Measurements from ENCODE around the gene ATG9B. TPM values are rescaled to one million over a fixed set of nuclear protein-coding genes. Genes with fewer than 3 reads are reported as not detected.

The ATG9B gene
- total and polyA plus RNA-seq, 2 of the 13 experiments (the other 11 are each of a cell fraction or from before 2014, with no cell fraction given), result 0.24 TPM; not detected in 1

DNA sequence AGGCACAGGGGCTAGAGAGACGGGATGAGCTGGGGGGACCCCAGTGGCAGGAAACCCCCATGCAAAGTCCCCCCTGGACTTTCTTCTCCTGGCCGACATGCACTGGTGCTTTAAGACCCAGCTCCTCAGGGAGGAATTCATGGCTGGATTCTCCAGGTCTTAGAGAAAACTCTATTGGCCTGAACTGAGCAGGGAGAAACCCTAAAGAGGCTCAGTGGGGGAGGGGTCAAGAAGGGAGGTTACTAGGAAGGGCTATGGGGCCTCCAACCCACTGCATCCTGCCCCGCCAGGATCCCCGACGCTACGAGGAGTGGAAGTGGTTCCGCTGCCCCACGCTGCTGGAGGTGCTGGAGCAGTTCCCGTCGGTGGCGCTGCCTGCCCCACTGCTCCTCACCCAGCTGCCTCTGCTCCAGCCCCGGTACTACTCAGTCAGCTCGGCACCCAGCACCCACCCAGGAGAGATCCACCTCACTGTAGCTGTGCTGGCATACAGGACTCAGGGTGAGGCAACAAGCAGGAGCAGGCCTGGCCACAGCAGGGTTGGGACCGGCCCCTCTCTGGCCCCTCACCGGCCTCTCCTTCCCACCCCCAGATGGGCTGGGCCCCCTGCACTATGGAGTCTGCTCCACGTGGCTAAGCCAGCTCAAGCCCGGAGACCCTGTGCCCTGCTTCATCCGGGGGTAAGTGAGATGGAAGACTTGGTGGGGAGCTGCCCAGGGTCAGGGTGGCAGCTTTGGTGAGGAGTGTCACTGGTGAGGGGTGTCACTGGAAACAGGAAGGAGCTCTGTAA is 13.8 kb downstream of the ATG9B start (continued):
- TF ChIP-seq AKAP8 (CRISPR knock-in tag; IDR thresholded peaks at IDR 0.05), result no peak
- TF ChIP-seq, protein P1, sequence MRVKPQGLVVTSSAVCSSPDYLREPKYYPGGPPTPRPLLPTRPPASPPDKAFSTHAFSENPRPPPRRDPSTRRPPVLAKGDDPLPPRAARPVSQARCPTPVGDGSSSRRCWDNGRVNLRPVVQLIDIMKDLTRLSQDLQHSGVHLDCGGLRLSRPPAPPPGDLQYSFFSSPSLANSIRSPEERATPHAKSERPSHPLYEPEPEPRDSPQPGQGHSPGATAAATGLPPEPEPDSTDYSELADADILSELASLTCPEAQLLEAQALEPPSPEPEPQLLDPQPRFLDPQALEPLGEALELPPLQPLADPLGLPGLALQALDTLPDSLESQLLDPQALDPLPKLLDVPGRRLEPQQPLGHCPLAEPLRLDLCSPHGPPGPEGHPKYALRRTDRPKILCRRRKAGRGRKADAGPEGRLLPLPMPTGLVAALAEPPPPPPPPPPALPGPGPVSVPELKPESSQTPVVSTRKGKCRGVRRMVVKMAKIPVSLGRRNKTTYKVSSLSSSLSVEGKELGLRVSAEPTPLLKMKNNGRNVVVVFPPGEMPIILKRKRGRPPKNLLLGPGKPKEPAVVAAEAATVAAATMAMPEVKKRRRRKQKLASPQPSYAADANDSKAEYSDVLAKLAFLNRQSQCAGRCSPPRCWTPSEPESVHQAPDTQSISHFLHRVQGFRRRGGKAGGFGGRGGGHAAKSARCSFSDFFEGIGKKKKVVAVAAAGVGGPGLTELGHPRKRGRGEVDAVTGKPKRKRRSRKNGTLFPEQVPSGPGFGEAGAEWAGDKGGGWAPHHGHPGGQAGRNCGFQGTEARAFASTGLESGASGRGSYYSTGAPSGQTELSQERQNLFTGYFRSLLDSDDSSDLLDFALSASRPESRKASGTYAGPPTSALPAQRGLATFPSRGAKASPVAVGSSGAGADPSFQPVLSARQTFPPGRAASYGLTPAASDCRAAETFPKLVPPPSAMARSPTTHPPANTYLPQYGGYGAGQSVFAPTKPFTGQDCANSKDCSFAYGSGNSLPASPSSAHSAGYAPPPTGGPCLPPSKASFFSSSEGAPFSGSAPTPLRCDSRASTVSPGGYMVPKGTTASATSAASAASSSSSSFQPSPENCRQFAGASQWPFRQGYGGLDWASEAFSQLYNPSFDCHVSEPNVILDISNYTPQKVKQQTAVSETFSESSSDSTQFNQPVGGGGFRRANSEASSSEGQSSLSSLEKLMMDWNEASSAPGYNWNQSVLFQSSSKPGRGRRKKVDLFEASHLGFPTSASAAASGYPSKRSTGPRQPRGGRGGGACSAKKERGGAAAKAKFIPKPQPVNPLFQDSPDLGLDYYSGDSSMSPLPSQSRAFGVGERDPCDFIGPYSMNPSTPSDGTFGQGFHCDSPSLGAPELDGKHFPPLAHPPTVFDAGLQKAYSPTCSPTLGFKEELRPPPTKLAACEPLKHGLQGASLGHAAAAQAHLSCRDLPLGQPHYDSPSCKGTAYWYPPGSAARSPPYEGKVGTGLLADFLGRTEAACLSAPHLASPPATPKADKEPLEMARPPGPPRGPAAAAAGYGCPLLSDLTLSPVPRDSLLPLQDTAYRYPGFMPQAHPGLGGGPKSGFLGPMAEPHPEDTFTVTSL (CRISPR knock-in tag; IDR thresholded peaks at IDR 0.05; ENCODE audit: borderline replicate concordance), result no peak
- TF ChIP-seq NONO (IDR thresholded peaks at IDR 0.05), result no peak
- TF ChIP-seq NONO (CRISPR knock-in tag; conservative IDR thresholded peaks at IDR 0.05), result no peak
- TF ChIP-seq CAMTA2 (CRISPR knock-in tag; IDR thresholded peaks at IDR 0.05; ENCODE audit: borderline replicate concordance), result no peak
- no peak for TF ChIP-seq ZFYVE20 (CRISPR knock-in tag; IDR thresholded peaks at IDR 0.05; ENCODE audit: borderline replicate concordance, low read depth)

DNA sequence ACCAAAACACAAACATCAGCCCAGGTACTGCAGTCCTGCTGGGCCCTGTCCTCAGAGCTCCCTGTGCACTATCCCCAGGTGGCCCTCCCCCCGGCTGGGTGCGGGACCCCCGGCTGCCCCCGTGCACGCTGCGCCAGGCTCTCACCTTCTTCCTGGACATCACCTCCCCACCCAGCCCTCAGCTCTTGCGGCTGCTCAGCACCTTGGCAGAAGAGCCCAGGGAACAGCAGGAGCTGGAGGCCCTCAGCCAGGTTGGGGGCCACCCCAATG is 14.3 kb downstream of the ATG9B start:
- in situ Hi-C loops (cut with HindIII; ENCODE audit: extremely low pct_ligation_motif_present, low pct_unique_long_range_greater_than_20kb) (no loop called here), intact Hi-C loops (cut with micrococcal nuclease; ENCODE audit: unreplicated experiment) (no loop called here)
- H3K27ac ChIP-seq (ENCODE audit: extremely low read length, insufficient read depth, low read length), result peak overlapping the region; percentile 55
- peak overlapping the region; percentile 62 to 77 (median 76) for H3K4me3 ChIP-seq (replicated peaks in 1 of 3; ENCODE audit: insufficient read depth in 1 of 3, low read depth in 2 of 3, low read length in 3 of 3)
- no peaks in the 10 kb centered on the region; a peak in 1 of 5 replicates for H3K27me3 ChIP-seq (ENCODE audit: control insufficient read depth in 1 of 2, insufficient read depth in 2 of 2, low read length in 2 of 2)
- H3K9me3 ChIP-seq (ENCODE audit: low read length), result no peaks in the 10 kb centered on the region
- H3K4me2 ChIP-seq (ENCODE audit: low read depth, low read length), result peak overlapping the region; percentile 98
- H3K36me3 ChIP-seq (replicated peaks in 1 of 2; ENCODE audit: control insufficient read depth in 1 of 2, insufficient read depth in 2 of 2, low read length in 2 of 2), result no peaks in the 10 kb centered on the region; a peak in 1 of 5 replicates
- CTCF ChIA-PET (ENCODE audit: low intra/inter-chr PET ratio, low total read pairs), result no interaction called here
- no TSS peak for BruUV-seq (replicated peaks)
- peak overlapping the region; percentile 64 for H3K9ac ChIP-seq (ENCODE audit: insufficient read depth, low read depth, low read length)
- H3K4me1 ChIP-seq (ENCODE audit: insufficient read depth, low read length), result peaks cover 83% of the 10 kb centered on the region
- no peak for FAIRE-seq
- WGBS (ENCODE audit: low lambda C conversion rate), result no CpG with 5 or more reads among the region's 7 CpGs
- ATAC-seq, result no peak
- no peak for DNase-seq (ENCODE audit: low spot score)
- H4K20me1 ChIP-seq (ENCODE audit: insufficient read depth, low read length), result no peaks in the 10 kb centered on the region
- POLR2A ChIA-PET, result interaction anchor here (0.9 to 5.2 kb wide), 8 partner anchors 9 to 75 kb away, joined by 3 to 31 read pairs (median 6); partner anchors contain the start of genes ABCB8, CDK5, FASTK and NOS3
- no peak overlapping the region for H2AFZ ChIP-seq (ENCODE audit: low read length)
- H3K79me2 ChIP-seq (ENCODE audit: insufficient read depth, low read length), result no peaks in the 10 kb centered on the region
- TF ChIP-seq JUNB (CRISPR knock-in tag; IDR thresholded peaks at IDR 0.05; ENCODE audit: borderline replicate concordance) (no peak), ZNF224 (CRISPR knock-in tag; IDR thresholded peaks at IDR 0.05) (no peak), TSC22D2 (CRISPR knock-in tag; IDR thresholded peaks at IDR 0.05; ENCODE audit: borderline replicate concordance) (no peak), RBAK (CRISPR knock-in tag; IDR thresholded peaks at IDR 0.05) (no peak), GATAD1 (CRISPR knock-in tag; IDR thresholded peaks at IDR 0.05) (no peak), ZNF20 (CRISPR knock-in tag; IDR thresholded peaks at IDR 0.05) (no peak)
- TF ChIP-seq, protein P2, sequence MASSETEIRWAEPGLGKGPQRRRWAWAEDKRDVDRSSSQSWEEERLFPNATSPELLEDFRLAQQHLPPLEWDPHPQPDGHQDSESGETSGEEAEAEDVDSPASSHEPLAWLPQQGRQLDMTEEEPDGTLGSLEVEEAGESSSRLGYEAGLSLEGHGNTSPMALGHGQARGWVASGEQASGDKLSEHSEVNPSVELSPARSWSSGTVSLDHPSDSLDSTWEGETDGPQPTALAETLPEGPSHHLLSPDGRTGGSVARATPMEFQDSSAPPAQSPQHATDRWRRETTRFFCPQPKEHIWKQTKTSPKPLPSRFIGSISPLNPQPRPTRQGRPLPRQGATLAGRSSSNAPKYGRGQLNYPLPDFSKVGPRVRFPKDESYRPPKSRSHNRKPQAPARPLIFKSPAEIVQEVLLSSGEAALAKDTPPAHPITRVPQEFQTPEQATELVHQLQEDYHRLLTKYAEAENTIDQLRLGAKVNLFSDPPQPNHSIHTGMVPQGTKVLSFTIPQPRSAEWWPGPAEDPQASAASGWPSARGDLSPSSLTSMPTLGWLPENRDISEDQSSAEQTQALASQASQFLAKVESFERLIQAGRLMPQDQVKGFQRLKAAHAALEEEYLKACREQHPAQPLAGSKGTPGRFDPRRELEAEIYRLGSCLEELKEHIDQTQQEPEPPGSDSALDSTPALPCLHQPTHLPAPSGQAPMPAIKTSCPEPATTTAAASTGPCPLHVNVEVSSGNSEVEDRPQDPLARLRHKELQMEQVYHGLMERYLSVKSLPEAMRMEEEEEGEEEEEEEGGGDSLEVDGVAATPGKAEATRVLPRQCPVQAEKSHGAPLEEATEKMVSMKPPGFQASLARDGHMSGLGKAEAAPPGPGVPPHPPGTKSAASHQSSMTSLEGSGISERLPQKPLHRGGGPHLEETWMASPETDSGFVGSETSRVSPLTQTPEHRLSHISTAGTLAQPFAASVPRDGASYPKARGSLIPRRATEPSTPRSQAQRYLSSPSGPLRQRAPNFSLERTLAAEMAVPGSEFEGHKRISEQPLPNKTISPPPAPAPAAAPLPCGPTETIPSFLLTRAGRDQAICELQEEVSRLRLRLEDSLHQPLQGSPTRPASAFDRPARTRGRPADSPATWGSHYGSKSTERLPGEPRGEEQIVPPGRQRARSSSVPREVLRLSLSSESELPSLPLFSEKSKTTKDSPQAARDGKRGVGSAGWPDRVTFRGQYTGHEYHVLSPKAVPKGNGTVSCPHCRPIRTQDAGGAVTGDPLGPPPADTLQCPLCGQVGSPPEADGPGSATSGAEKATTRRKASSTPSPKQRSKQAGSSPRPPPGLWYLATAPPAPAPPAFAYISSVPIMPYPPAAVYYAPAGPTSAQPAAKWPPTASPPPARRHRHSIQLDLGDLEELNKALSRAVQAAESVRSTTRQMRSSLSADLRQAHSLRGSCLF (CRISPR knock-in tag; IDR thresholded peaks at IDR 0.05; ENCODE audit: borderline replicate concordance), result no peak
